Endothelial cell of umbilical vein (primary cell): ENCODE results near the gene SYNJ1.

ENCODE experiments used
- CTCF ChIP-seq, 2 donors: IDR thresholded peaks; 1 replicate in 1 of 2; 2 replicates in 1 of 2; pipeline ENCODE4 v1.5.1; 2011; ENCODE audit warnings: low read length in 2 of 2, mild to moderate bottlenecking in 2 of 2, moderate library complexity in 2 of 2, control low read depth in 1 of 2, inconsistent platforms in 1 of 2, low read depth in 1 of 2; ENCODE audit not compliant: insufficient read depth in 1 of 2; ENCODE audit errors: extremely low read depth in 1 of 2
- EZH2 ChIP-seq: IDR thresholded peaks from 2 replicates; pipeline ENCODE4 v1.6.1; 2012; ENCODE audit warnings: borderline replicate concordance, low read depth, mild to moderate bottlenecking, moderate library complexity, low read length, inconsistent platforms; ENCODE audit not compliant: severe bottlenecking
- GATA2 ChIP-seq: IDR thresholded peaks from 2 replicates; pipeline ENCODE4 v1.7.0; 2011; ENCODE audit warnings: low read depth, mild to moderate bottlenecking, moderate library complexity, mixed read lengths, low read length; ENCODE audit not compliant: insufficient read length, insufficient read depth
- JUN ChIP-seq: IDR thresholded peaks from 2 replicates; pipeline ENCODE4 v1.6.1; 2011; ENCODE audit warnings: borderline replicate concordance, low read depth; ENCODE audit not compliant: insufficient read length, insufficient read depth
- MAX ChIP-seq: IDR thresholded peaks from 2 replicates; pipeline ENCODE4 v1.6.1; 2011; ENCODE audit not compliant: insufficient read depth, insufficient read length
- MYC ChIP-seq: IDR thresholded peaks from one replicate; pipeline ENCODE4 v1.6.1; 2011; ENCODE audit warnings: mild to moderate bottlenecking, low read depth, low read length
- POLR2A ChIP-seq: IDR thresholded peaks from 2 replicates; pipeline ENCODE4 v1.6.1; 2012; ENCODE audit warnings: low read depth, mild to moderate bottlenecking, control low read depth, low read length
- POLR2AphosphoS5 ChIP-seq: IDR thresholded peaks from 2 replicates; pipeline ENCODE4 v1.6.1; 2012; ENCODE audit warnings: low read depth, mild to moderate bottlenecking, control low read depth, low read length, moderate library complexity; ENCODE audit not compliant: insufficient read depth

- TF ChIP-seq POLR2A (no peak), MYC (no peak), MAX (no peak), CTCF (IDR thresholded peaks at IDR 0.05; ENCODE audit: extremely low read depth in 1 of 2, insufficient read depth in 1 of 2, low read depth in 1 of 2, low read length in 2 of 2) (no peak), GATA2 (no peak), JUN (no peak), EZH2 (no peak), POLR2AphosphoS5 (no peak)
Measured at GRCh38 chr21:32733356-32733755, 5.5 kb upstream of the SYNJ1 start.
